Airway epithelial cell (primary cell): ENCODE measurements around the gene CAPS. TPM values are rescaled to one million over a fixed set of nuclear protein-coding genes. Genes with fewer than 3 reads are reported as not detected.

Experiments
- total RNA-seq: library from RNA; depleted of rRNA; stranded (reverse); fragments of >200 nt; gene quantifications from 2 replicates; pipeline ENCODE4 v1.2.3, GENCODE V29; 2015

The CAPS gene
- total RNA-seq = 7.0 and 12.6 TPM in 2 replicates

GRCh38 chr19:5913739-5914357 is at the start of gene CAPS:
Gene CAPS (plus strand): TSS chr19:5914254. CDS start chr19:5914407, 153 bp downstream.

GRCh38 chr19:5903624-5904351 is 10.3 kb upstream of the CAPS start, which contains the start of gene NDUFA11:
Gene NDUFA11 (minus strand): TSS chr19:5903790. CDS start chr19:5903708, 82 bp downstream.

GRCh38 chr19:5904352-5905113 is 9.5 kb upstream of the CAPS start, which contains the start of gene VMAC:
Gene VMAC (plus strand): TSS chr19:5904872. CDS start chr19:5904891, 19 bp downstream.

Other genes with a start within 250 kb of the CAPS start
- gene MICOS13, start 233.7 kb upstream of the CAPS start, total RNA-seq = 65.2 and 74.3 TPM in 2 replicates
- gene HSD11B1L, start 233.2 kb upstream of the CAPS start, total RNA-seq = 12.4 and 13.4 TPM in 2 replicates
- 1,285 and 1,355 TPM in 2 replicates for gene RPL36, start 224.0 kb upstream of the CAPS start, total RNA-seq
- gene LONP1, start 194.1 kb upstream of the CAPS start, total RNA-seq = 91.7 and 149 TPM in 2 replicates
- gene CATSPERD, start 193.6 kb upstream of the CAPS start, total RNA-seq = not detected in 2 replicates
- 0.21 and 0.46 TPM in 2 replicates for gene PRR22, start 129.5 kb upstream of the CAPS start, total RNA-seq
- 21.9 and 24.6 TPM in 2 replicates for gene DUS3L, start 123.1 kb upstream of the CAPS start, total RNA-seq
- gene NRTN, start 109.2 kb upstream of the CAPS start, total RNA-seq = 0.23 TPM in 1 of 2 replicates, not detected in the other
- 0.19 and 0.21 TPM in 2 replicates for gene FUT6, start 74.6 kb upstream of the CAPS start, total RNA-seq
- 12.6 and 15.4 TPM in 2 replicates for gene FUT3, start 62.8 kb upstream of the CAPS start, total RNA-seq
- gene FUT5, start 43.7 kb upstream of the CAPS start, total RNA-seq = not detected in 2 replicates
- gene NDUFA11, start 10.5 kb upstream of the CAPS start, total RNA-seq = 257 and 322 TPM in 2 replicates
- gene VMAC, start 9.4 kb upstream of the CAPS start, total RNA-seq = 1.7 and 2.5 TPM in 2 replicates
- gene RANBP3, start 63.9 kb downstream of the CAPS start, total RNA-seq = 66.1 and 66.8 TPM in 2 replicates
- gene RFX2, start 196.2 kb downstream of the CAPS start, total RNA-seq = 10.3 and 18.8 TPM in 2 replicates
- gene ACSBG2, start 221.4 kb downstream of the CAPS start, total RNA-seq = not detected in 2 replicates